HL-60 (cell line): ENCODE data around the gene GOLGA6C.
"Not testable (repeated sequence)": the region's sequence is repeated elsewhere in the genome, so short reads cannot be mapped to it uniquely, and the experiment has no call there.

ENCODE experiments used
- DNase-seq, 2 experiments: peaks; one replicate each; pipeline ENCODE4 v3.0.0-alpha.2; 2010 to 2020; ENCODE audit warnings: low read depth in 1 of 2, low spot score in 1 of 2
- H3K27ac ChIP-seq: fragments of 250-450 bp; sonication (Bioruptor Pico); replicated peaks from 2 replicates; pipeline ENCODE4 v1.5.1; 2020; ENCODE audit warnings: mild to moderate bottlenecking, moderate library complexity
- H3K27me3 ChIP-seq: fragments of 250-450 bp; sonication (Bioruptor Pico); 2 replicates; pipeline ENCODE4 v1.5.1; 2021; ENCODE audit warnings: mild to moderate bottlenecking, moderate library complexity; ENCODE audit not compliant: insufficient read depth, poor library complexity, severe bottlenecking
- H3K4me3 ChIP-seq: replicated peaks from 2 replicates; pipeline ENCODE4 v1.5.1; 2011; ENCODE audit warnings: mild to moderate bottlenecking, control low read depth, low read length; ENCODE audit not compliant: insufficient read depth
- CTCF ChIP-seq: IDR thresholded peaks from one replicate; pipeline ENCODE4 v1.5.1; 2011; ENCODE audit warnings: low read length, control low read depth, inconsistent platforms; ENCODE audit not compliant: insufficient read depth
- GABPA ChIP-seq: IDR thresholded peaks from 2 replicates; pipeline ENCODE4 v1.6.1; 2012; ENCODE audit warnings: low read depth
- POLR2AphosphoS5 ChIP-seq: IDR thresholded peaks from 2 replicates; pipeline ENCODE4 v1.6.1; 2012; ENCODE audit warnings: low read depth
- REST ChIP-seq: IDR thresholded peaks from 2 replicates; pipeline ENCODE4 v1.6.1; 2012; ENCODE audit warnings: low read depth; ENCODE audit not compliant: insufficient replicate concordance
- SPI1 ChIP-seq: IDR thresholded peaks from 2 replicates; pipeline ENCODE4 v1.6.1; 2012; ENCODE audit warnings: low read depth, mild to moderate bottlenecking, borderline replicate concordance
- long read RNA-seq: library from polyadenylated mRNA; unstranded; transcript quantifications from one replicate; pipeline ENCODE4 v2.0.0, GENCODE V29; 2020

GOLGA6C gene, protein sequence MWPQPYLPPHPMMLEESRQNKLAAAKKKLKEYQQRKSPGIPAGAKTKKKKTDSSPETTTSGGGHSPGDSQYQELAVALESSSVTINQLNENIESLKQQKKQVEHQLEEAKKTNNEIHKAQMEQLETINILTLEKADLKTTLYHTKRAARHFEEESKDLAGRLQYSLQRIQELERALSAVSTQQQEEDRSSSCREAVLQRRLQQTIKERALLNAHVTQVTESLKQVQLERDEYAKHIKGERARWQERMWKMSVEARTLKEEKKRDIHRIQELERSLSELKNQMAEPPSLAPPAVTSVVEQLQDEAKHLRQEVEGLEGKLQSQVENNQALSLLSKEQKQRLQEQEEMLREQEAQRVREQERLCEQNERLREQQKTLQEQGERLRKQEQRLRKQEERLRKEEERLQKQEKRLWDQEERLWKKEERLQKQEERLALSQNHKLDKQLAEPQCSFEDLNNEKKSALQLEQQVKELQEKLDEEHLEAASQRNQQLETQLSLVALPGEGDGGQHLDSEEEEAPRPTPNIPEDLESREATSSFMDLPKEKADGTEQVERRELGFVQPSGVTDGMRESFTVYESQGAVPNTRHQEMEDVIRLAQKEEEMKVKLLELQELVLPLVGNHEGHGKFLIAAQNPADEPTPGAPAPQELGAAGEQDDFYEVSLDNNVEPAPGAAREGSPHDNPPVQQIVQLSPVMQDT
- long read RNA-seq = 0 reads

- not testable (repeated sequence) for H3K27me3 ChIP-seq, H3K4me3 ChIP-seq, H3K27ac ChIP-seq, DNase-seq
These were observed at the start of gene GOLGA6C for GRCh38 chr15:75258034-75258433. TSS of gene GOLGA6C (plus strand) at chr15:75258334. CDS start at chr15:75258599, 265 bp downstream.

DNA sequence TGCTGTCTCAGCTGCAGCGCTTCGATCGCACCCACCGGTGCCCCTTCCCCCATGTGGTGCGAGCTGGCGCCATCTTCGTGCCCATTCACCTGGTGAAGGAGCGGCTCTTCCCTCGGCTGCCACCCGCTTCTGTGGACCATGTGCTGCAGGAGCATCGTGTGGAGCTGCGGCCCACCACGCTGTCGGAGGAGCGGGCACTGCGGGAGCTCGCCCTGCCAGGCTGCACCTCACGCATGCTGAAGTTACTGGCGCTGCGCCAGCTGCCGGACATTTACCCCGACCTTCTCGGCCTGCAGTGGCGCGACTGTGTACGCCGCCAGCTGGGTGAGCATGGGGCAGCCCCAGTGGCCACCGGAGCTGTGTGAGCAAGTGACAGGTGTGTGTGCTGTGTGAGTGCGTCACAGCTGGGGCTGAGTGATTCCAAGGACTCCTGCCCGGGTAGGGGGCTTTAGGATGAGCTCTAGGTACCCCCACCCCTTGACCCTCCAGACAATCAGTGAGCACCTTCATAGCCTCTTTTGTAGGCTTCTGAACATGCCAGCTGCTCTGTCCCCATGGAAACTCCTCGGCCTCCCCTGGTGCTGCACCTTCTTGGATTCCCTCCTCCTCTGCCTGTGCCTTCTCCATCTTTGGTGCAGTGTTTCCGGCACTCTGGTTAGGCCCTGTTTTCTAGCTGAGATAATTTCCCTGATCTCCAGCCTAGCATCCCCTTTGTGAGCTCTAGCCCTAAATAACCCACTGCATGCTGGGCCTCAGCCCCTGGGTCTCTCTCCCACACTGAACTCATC, 49.4 kb upstream of the GOLGA6C start:
- no peak overlapping the region for H3K4me3 ChIP-seq
- TF ChIP-seq POLR2AphosphoS5 = no peak
- no peak for TF ChIP-seq SPI1
- no peak for TF ChIP-seq GABPA
- TF ChIP-seq CTCF = no peak
- no peak for TF ChIP-seq REST
- peak in 1 of 2 experiments; percentile 14 for DNase-seq

DNA sequence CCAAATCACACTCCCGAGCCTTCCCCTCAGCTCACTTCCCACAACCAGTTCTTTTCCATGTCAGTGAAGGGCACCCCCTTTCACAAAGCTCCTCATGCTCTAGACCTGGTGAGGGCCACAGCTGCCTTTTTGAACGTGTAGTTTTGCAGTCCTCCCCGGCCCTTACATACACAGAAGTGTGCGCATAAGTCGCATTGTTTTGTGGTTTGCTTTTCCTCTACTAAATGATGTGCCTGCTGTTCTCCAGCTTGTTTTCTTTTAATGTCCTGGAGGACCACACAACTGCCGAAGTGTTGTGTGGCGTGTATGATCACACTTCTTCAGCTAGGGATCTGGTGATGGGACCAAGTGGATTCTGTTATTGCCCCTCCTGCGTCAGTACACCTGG, 48.9 kb upstream of the GOLGA6C start:
- Histone ChIP-seq H3K4me3 (no peak overlapping the region), H3K27ac (no peak overlapping the region), H3K27me3 (no peaks in the 10 kb centered on the region)
- TF ChIP-seq REST (no peak), POLR2AphosphoS5 (no peak; the same call in 1 of the 2 replicates), CTCF (no peak), GABPA (no peak), SPI1 (no peak)
- no peak for DNase-seq

More for the DNA sequence above, 49.4 kb upstream of the GOLGA6C start:
- no peak overlapping the region for H3K27ac ChIP-seq
- H3K27me3 ChIP-seq = no peaks in the 10 kb centered on the region

- no peak overlapping the region for H3K27ac ChIP-seq
- H3K27me3 ChIP-seq = no peaks in the 10 kb centered on the region
- DNase-seq = no peak
- no peak overlapping the region for H3K4me3 ChIP-seq
- no peak for TF ChIP-seq SPI1
- no peak for TF ChIP-seq CTCF
- no peak for TF ChIP-seq REST
These were observed 47.3 kb upstream of the GOLGA6C start for GRCh38 chr15:75210811-75211230.
